Measurements from ENCODE around the gene NR2F1-AS1. TPM values are rescaled to one million over a fixed set of nuclear protein-coding genes. Genes with fewer than 3 reads are reported as not detected.
A peak's percentile ranks its signal among the peaks of the same experiment; 100 is the strongest.

Gene NR2F1-AS1
- total RNA-seq, 2 donors from 2014 or later = 1.4 to 3.3 TPM

DNA sequence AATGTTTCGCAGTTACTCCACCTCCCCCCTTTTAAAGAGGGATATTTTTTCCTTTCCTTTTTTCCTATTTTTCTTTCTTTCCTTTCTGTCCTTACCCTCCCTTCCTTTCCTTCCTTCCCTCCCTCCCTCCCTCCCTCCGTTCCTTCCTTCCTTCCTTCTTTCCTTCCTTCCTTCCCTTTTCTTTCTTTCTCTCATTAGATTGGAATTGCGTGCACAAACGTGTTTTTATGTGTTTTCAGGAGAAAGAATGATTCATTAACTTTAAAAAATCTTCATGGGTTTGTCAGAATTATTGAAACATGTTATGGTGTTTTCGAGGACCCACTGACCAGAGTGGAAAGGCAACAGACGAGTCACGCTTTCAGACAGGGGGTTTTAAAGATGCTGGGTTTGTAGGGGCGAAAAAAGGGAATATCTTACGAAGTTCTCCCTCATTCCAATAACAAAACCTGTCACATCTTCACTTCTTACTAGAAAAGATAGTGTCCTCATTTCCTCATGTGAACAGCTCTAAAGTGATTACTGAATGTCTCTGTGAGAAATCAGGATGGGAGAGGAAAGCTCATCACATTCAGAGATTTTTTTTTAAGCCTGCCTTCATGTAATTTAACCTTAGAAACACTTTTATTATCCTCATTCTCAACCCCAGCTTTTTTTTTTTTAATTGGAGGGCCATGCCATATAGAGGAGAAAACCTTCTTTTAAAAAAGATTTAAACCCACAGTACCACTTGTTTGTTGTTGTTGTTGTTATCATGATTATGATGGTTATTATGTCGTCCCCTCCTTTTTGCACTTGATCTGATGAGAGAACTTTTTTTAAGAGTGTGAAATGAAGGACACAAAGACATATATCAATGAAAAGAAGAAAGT is 23.9 kb upstream of the NR2F1-AS1 start:
- Mint-ChIP-seq H3K27me3 (ENCODE audit: insufficient read depth) (no peaks in the 10 kb centered on the region), H3K36me3 (ENCODE audit: low read depth) (no peaks in the 10 kb centered on the region), H3K4me1 (peaks cover 23% of the 10 kb centered on the region), H3K27ac (no peak overlapping the region), H3K9me3 (no peaks in the 10 kb centered on the region), H3K4me3 (no peak overlapping the region)
- Histone ChIP-seq H3K27me3 (ENCODE audit: control insufficient read depth, insufficient read depth, low read length, poor library complexity, severe bottlenecking) (peaks cover 100% of the 10 kb centered on the region), H3K4me1 (ENCODE audit: control insufficient read depth, insufficient read depth, low read length) (peaks cover 4% of the 10 kb centered on the region), H3K9ac (ENCODE audit: extremely low read depth, low read length, poor library complexity, severe bottlenecking) (no peak overlapping the region), H3K27ac (ENCODE audit: low read depth, low read length) (peak overlapping the region; percentile 80), H3K4me3 (ENCODE audit: low read length) (no peak overlapping the region), H3K9me3 (ENCODE audit: control insufficient read depth, low read length) (peaks cover 6% of the 10 kb centered on the region), H3K36me3 (ENCODE audit: control insufficient read depth, insufficient read depth, low read length) (no peaks in the 10 kb centered on the region)
- TF ChIP-seq, protein P1, sequence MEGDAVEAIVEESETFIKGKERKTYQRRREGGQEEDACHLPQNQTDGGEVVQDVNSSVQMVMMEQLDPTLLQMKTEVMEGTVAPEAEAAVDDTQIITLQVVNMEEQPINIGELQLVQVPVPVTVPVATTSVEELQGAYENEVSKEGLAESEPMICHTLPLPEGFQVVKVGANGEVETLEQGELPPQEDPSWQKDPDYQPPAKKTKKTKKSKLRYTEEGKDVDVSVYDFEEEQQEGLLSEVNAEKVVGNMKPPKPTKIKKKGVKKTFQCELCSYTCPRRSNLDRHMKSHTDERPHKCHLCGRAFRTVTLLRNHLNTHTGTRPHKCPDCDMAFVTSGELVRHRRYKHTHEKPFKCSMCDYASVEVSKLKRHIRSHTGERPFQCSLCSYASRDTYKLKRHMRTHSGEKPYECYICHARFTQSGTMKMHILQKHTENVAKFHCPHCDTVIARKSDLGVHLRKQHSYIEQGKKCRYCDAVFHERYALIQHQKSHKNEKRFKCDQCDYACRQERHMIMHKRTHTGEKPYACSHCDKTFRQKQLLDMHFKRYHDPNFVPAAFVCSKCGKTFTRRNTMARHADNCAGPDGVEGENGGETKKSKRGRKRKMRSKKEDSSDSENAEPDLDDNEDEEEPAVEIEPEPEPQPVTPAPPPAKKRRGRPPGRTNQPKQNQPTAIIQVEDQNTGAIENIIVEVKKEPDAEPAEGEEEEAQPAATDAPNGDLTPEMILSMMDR (conservative IDR thresholded peaks at IDR 0.05) = no peak
- whole genome bisulfite sequencing, 2 experiments (ENCODE audit: insufficient coverage in 1 of 2, insufficient read length in 1 of 2) = 0 to 10% methylated on average over 1 to 9 of the region's 10 CpGs
- DNase-seq = no peak

DNA sequence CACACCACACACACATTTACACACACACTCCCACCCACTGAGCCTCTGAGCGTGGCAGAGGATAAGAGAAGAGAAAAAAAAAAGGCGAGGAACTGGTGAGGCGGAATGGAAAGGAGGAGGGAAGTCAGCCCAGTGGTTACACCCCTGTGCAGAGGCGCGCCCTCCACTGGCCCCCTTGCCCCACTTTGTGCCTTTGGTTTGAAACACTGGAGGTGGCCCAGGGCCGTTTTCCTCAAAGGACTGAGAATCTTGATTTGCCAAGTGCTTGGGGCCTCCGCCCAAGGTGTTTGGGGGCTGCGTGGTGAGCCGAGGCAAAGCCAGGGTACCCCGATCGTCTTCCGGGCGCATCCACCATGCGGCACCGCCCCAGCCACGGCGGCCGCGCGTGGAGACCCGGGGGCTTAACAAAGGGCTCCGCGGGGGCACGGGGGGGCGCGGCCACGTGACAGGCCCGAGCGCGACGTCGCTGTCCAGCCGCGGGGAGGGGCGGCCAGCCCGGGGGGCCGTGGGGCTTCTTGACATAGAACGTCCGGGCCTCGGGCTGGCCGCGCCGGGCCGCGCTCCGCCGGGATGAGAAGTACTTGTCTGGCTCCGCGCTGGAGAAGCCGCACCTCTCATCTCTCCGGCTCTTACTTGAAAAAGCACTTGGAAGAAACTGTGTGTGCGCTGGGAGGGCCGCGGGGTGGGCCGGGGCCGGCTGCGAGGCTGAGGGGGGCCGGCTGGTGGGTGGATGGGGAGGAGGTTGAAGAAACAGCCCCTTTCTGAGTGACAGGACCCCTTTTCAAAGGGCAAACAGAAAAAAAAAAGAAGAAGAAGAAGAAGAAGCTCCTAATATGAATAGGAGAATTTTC is 23.0 kb upstream of the NR2F1-AS1 start:
- Histone ChIP-seq H3K27me3 (ENCODE audit: control insufficient read depth, insufficient read depth, low read length, poor library complexity, severe bottlenecking) (peaks cover 100% of the 10 kb centered on the region), H3K9me3 (ENCODE audit: control insufficient read depth, low read length) (peaks cover 6% of the 10 kb centered on the region), H3K36me3 (ENCODE audit: control insufficient read depth, insufficient read depth, low read length) (no peaks in the 10 kb centered on the region), H3K4me1 (ENCODE audit: control insufficient read depth, insufficient read depth, low read length) (peaks cover 4% of the 10 kb centered on the region), H3K4me3 (ENCODE audit: low read length) (no peak overlapping the region), H3K27ac (ENCODE audit: low read depth, low read length) (peak overlapping the region; percentile 80), H3K9ac (ENCODE audit: extremely low read depth, low read length, poor library complexity, severe bottlenecking) (no peak overlapping the region)
- DNase-seq = peak; percentile 76
- TF ChIP-seq, protein P1 (conservative IDR thresholded peaks at IDR 0.05) = no peak
- Mint-ChIP-seq H3K9me3 (no peaks in the 10 kb centered on the region), H3K27ac (no peak overlapping the region), H3K4me1 (peaks cover 23% of the 10 kb centered on the region), H3K27me3 (ENCODE audit: insufficient read depth) (no peaks in the 10 kb centered on the region), H3K36me3 (ENCODE audit: low read depth) (no peaks in the 10 kb centered on the region), H3K4me3 (peak overlapping the region; percentile 21)
- WGBS, 2 experiments (ENCODE audit: insufficient coverage in 1 of 2, insufficient read length in 1 of 2) = 0 to 5% methylated on average over 6 to 58 of the region's 58 CpGs

DNA sequence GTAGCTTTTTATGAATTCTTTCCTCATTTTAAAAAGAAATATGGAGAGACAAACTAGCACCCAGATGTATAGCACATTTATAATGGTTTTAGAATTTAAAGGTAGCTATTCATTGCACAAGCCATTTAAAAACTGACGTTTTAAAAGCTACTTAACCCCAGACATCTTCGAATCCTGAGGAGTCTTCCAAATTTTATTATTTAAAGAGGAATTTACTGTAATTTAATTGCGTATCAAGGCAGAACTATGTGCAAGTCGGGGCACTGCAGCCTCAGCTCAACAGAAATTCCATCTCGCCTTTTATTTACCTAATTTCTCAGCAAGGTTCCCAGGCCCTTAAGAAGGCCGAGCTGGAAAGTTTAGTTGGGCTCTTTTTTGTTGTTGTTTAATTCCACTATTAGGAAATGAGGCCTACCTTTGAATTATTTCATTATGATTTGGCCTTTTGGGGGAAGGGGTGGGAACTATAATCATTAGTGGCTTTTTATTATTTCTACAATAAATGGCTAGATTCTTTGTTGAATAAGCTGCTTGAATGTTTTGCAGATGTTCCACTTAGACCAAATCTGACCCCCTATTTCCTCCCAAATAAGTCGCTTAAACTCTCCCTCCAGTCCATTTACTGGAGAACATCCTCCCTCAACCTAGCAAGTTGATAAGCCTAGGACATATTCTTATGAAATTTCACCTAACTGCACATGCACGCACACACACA is 22.2 kb upstream of the NR2F1-AS1 start:
- no peaks in the 10 kb centered on the region for H3K36me3 Mint-ChIP-seq (ENCODE audit: low read depth)

More for the DNA sequence above, 22.2 kb upstream of the NR2F1-AS1 start:
- Histone ChIP-seq H3K9ac (ENCODE audit: extremely low read depth, low read length, poor library complexity, severe bottlenecking) (no peak overlapping the region), H3K27ac (ENCODE audit: low read depth, low read length) (peak overlapping the region; percentile 80), H3K36me3 (ENCODE audit: control insufficient read depth, insufficient read depth, low read length) (no peaks in the 10 kb centered on the region), H3K27me3 (ENCODE audit: control insufficient read depth, insufficient read depth, low read length, poor library complexity, severe bottlenecking) (peaks cover 100% of the 10 kb centered on the region), H3K4me1 (ENCODE audit: control insufficient read depth, insufficient read depth, low read length) (peaks cover 4% of the 10 kb centered on the region), H3K4me3 (ENCODE audit: low read length) (peak overlapping the region; percentile 56), H3K9me3 (ENCODE audit: control insufficient read depth, low read length) (peaks cover 6% of the 10 kb centered on the region)
- TF ChIP-seq, protein P1 (conservative IDR thresholded peaks at IDR 0.05) = no peak
- Mint-ChIP-seq H3K27me3 (ENCODE audit: insufficient read depth) (no peaks in the 10 kb centered on the region), H3K27ac (no peak overlapping the region), H3K9me3 (no peaks in the 10 kb centered on the region), H3K4me1 (peaks cover 24% of the 10 kb centered on the region), H3K4me3 (peak overlapping the region; percentile 21)
- 21 to 29% methylated on average over 1 to 8 of the region's 8 CpGs for WGBS, 2 experiments (ENCODE audit: insufficient coverage in 1 of 2, insufficient read length in 1 of 2)
- no peak for DNase-seq

All from endodermal cell (in vitro differentiated cells).